Rectal smooth muscle tissue (tissue), 1 donor: ENCODE data around the gene OPCML.
"Not testable (repeated sequence)": the region's sequence is repeated elsewhere in the genome, so short reads cannot be mapped to it uniquely, and the experiment has no call there.

Source experiments
- H3K27ac ChIP-seq: one replicate; pipeline ENCODE4 v1.7.0; 2013; ENCODE audit warnings: low read depth, low read length, inconsistent platforms
- H3K27me3 ChIP-seq: one replicate; pipeline ENCODE4 v1.7.0; 2013; ENCODE audit warnings: low read length; ENCODE audit not compliant: control insufficient read depth, insufficient read depth
- H3K36me3 ChIP-seq: one replicate; pipeline ENCODE4 v1.7.0; 2013; ENCODE audit warnings: low read length; ENCODE audit not compliant: control insufficient read depth, insufficient read depth
- H3K4me1 ChIP-seq: one replicate; pipeline ENCODE4 v1.7.0; 2013; ENCODE audit warnings: low read length; ENCODE audit not compliant: control insufficient read depth, insufficient read depth
- H3K4me3 ChIP-seq: one replicate; pipeline ENCODE4 v1.7.0; 2013; ENCODE audit warnings: low read length
- H3K9ac ChIP-seq: one replicate; pipeline ENCODE4 v1.7.0; 2013; ENCODE audit warnings: low read length

Gene OPCML

GRCh38 chr11:132402071-132402684, 1130.1 kb downstream of the OPCML start:
- H3K27me3 ChIP-seq: no peaks in the 10 kb centered on the region
- H3K36me3 ChIP-seq: no peaks in the 10 kb centered on the region
- H3K4me3 ChIP-seq: no peak overlapping the region
- H3K9ac ChIP-seq: no peak overlapping the region
- H3K4me1 ChIP-seq: no peaks in the 10 kb centered on the region
- H3K27ac ChIP-seq: no peak overlapping the region

GRCh38 chr11:132396318-132396717, 1136.0 kb downstream of the OPCML start:
- H3K27me3 ChIP-seq: no peaks in the 10 kb centered on the region
- no peak overlapping the region for H3K4me3 ChIP-seq
- no peak overlapping the region for H3K27ac ChIP-seq
- no peaks in the 10 kb centered on the region for H3K36me3 ChIP-seq
- no peaks in the 10 kb centered on the region for H3K4me1 ChIP-seq
- H3K9ac ChIP-seq: no peak overlapping the region

- H3K9ac ChIP-seq: no peak overlapping the region
These were observed 1136.9 kb downstream of the OPCML start for GRCh38 chr11:132395434-132395833.

GRCh38 chr11:132379540-132379939, 1152.8 kb downstream of the OPCML start:
- H3K9ac ChIP-seq: no peak overlapping the region
- H3K27me3 ChIP-seq: no peaks in the 10 kb centered on the region
- no peak overlapping the region for H3K4me3 ChIP-seq
- H3K27ac ChIP-seq: no peak overlapping the region
- no peaks in the 10 kb centered on the region for H3K36me3 ChIP-seq
- no peaks in the 10 kb centered on the region for H3K4me1 ChIP-seq

More at GRCh38 chr11:132395434-132395833, 1136.9 kb downstream of the OPCML start:
- H3K27me3 ChIP-seq: no peaks in the 10 kb centered on the region
- H3K4me3 ChIP-seq: no peak overlapping the region
- no peaks in the 10 kb centered on the region for H3K4me1 ChIP-seq
- no peaks in the 10 kb centered on the region for H3K36me3 ChIP-seq
- H3K27ac ChIP-seq: no peak overlapping the region

GRCh38 chr11:132373405-132374143, 1158.7 kb downstream of the OPCML start:
- no peaks in the 10 kb centered on the region for H3K27me3 ChIP-seq

GRCh38 chr11:132370114-132370513, 1162.2 kb downstream of the OPCML start:
- not testable (repeated sequence) for H3K4me1 ChIP-seq, H3K27me3 ChIP-seq, H3K27ac ChIP-seq, H3K9ac ChIP-seq, H3K4me3 ChIP-seq, H3K36me3 ChIP-seq

More at GRCh38 chr11:132373405-132374143, 1158.7 kb downstream of the OPCML start:
- no peak overlapping the region for H3K27ac ChIP-seq
- H3K4me3 ChIP-seq: no peak overlapping the region
- no peak overlapping the region for H3K9ac ChIP-seq
- no peaks in the 10 kb centered on the region for H3K4me1 ChIP-seq
- no peaks in the 10 kb centered on the region for H3K36me3 ChIP-seq

GRCh38 chr11:132367293-132367692, 1165.0 kb downstream of the OPCML start:
- no peak overlapping the region for H3K27ac ChIP-seq
- no peak overlapping the region for H3K4me3 ChIP-seq
- no peaks in the 10 kb centered on the region for H3K4me1 ChIP-seq
- no peaks in the 10 kb centered on the region for H3K36me3 ChIP-seq
- no peak overlapping the region for H3K9ac ChIP-seq
- no peaks in the 10 kb centered on the region for H3K27me3 ChIP-seq

- no peak overlapping the region for H3K4me3 ChIP-seq
- no peak overlapping the region for H3K27ac ChIP-seq
- no peaks in the 10 kb centered on the region for H3K36me3 ChIP-seq
- no peaks in the 10 kb centered on the region for H3K27me3 ChIP-seq
- H3K9ac ChIP-seq: no peak overlapping the region
- H3K4me1 ChIP-seq: no peaks in the 10 kb centered on the region
These were observed 1166.7 kb downstream of the OPCML start for GRCh38 chr11:132365650-132366049.
